HG03354 (cell line): ENCODE data around the gene ELMO1.

ENCODE experiments used
- ATAC-seq: cut with Tn5 transposase; IDR thresholded peaks from one replicate; pipeline ENCODE4 v1.9.1; 2021; ENCODE audit warnings: mild to moderate bottlenecking; ENCODE audit not compliant: unreplicated experiment, poor library complexity, severe bottlenecking

The ELMO1 gene

DNA sequence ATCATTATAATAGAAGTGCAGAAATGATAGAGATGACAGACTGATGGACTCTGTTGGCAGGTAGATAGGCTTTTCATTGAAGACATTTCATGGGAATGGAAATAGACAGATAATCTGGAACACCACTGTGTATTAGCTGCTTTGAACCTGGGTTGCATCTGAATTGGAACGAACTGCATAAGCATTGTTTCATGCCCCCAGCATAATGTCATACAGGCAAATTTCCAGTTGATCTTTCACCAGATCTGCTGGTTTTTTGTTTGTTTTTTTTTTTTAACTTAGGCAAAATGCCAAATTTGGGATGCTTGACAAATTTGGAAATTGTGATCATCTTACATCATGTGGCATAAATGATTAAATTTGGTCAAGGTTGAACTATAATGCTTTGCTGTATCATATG is 552.2 kb downstream of the ELMO1 start:
- no peak for ATAC-seq

DNA sequence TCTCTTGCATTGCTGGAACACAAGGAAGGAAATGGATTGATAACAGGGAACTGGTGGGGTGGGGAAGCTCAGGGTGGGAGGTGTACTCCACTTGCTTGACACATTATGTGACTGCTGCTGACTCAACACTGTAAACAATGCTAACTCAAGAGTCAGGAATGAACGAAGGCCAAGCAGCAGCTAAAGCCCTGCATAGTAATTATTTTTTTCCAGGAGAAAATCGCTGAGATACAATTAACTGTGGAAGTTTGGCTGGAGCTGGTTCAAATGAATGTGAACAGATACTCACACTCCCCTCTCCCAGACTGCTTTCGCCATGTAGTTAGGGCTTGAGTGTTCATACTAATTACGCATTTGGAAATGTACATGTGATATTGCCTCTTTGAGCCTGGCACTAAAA is 553.5 kb downstream of the ELMO1 start:
- no peak for ATAC-seq

DNA sequence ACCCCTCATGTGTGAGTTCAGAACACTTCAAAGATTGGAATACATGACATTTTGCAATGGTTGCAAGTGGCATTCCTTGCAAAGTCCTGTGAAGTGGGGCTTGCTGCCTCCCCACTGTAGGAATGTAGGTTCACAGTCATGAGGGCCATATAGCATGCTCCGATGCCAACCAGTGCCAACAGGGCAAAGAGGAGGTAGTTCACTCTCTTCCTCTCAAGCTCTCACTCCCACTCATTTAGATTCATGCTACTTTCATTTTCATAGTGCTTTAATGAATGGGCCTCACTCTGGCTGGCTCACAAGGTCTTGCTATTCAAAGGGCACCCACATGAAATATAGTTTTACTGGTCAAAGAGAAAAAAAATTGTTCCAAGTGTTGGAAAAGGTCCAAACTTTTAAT is 554.5 kb downstream of the ELMO1 start:
- no peak for ATAC-seq

DNA sequence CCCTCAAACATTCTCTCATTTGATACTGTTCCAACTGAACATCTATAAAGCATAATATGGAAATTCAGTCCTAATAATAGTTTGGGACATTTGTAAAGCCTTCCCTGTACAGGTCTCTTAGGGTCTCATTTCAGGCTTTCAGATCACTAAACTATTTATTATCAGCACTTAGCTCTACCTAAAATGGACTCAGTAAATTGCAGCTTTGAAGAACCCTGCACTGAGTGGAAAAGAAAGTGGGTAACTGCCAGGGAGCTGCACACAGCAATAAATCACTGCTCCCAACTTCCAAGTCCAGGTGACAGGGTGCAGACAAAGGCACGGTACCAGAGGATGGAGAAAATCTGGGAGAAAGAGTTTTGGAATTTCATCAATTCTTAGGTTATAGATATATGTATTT is 559.5 kb downstream of the ELMO1 start:
- ATAC-seq = no peak

DNA sequence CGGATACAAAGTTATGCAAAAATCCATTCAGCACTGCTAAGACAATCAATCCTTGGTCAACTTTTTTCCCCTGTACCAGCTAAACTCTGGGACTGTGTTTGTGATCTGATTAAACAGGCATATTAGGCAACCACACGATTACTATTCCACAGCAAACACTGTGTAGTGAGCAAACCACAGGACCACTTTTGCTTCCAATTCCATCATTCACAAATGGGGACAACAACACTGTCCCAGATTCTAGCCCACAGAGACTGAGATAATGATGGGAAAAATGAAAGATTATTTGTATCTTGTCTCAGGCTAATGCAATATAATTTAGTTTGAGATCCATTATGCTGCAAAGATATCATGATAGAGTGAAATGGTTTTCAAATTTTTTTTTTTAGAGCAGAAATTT is 560.7 kb downstream of the ELMO1 start:
- ATAC-seq = no peak

DNA sequence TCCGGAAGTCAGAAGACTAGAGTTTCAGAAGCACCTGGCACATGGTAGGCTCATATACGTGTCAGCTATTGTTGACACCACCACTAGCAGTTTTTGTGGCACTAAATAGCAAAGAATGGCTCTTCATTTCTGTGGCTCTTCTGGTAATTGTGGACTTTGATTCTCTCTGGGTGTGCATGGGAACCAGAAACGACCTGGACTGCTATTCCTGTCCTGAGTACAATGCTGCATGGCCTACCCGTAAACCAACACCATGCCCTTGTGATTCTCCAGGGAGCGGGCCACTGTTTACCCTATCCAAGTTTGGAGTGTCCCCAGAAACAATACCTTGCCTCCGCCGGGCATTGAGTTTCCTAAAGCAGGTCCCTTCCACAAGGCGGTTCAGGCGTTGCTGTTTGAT is 561.4 kb downstream of the ELMO1 start:
- no peak for ATAC-seq

DNA sequence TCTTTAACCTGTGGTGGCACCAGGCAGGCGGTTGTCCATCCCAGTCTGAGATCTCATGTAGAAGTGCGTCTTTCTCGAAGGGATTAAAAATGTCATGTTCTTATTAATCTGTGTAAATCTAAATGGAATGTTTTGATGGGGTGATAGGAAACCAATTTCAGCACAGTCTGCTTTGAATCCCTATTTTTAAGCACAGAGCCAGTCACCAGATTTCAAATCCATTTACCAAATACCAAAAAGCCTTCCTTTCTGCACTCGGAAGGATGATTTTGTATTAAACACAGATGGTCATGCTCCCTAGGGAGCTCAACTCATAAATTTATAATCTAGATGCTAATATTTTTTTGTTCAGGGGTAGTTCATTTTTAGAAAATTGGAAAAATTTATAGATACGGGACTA is 563.8 kb downstream of the ELMO1 start:
- ATAC-seq = no peak

DNA sequence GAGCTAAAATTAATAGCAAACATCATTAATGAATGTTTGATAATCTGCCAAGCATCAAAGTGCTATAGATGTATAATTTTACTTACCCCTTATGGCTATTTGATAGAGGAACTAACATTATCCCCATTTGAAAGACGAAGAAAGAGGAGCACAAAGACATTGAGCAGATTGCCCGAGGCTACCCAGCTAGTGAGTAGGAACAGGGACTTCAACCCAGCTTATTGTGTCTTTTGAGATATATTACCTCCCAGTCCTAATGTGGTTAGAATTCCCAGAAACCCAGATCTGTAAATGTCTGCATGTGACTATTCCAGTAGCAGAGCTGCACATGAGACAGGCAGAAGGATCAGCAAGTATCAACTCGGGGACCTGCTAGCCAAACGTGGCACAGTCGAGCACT is 564.3 kb downstream of the ELMO1 start:
- ATAC-seq = no peak

DNA sequence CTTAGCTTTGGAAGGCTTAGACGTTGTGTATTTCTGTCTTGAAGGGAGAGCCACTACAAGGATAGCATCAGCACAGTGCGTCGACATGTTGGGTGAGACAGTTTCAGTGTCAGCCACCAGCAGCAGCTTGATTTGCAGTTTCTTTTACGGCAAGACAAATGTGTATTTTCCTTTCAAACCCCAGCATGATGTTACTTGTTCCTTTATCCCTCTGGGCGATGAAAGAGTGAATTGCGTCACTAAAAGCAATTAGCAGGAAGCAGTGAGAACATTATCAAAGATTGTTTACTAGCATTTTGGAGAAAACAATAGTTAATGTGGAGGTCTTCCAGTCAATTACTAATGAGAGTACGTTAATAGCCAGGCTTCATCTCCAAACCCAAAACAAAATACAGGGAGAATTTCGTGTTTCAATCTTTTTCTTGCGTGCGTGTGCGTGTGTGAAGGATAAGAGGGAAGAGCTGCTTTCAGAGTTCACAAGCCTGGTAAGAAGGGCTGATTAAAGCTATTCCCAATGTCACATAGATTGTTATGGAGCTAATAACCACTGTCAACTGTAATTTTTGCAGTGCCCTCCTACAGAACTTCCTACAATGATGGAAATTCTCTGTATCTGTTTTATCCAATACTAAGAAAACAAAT is 567.3 kb downstream of the ELMO1 start:
- ATAC-seq = no peak

DNA sequence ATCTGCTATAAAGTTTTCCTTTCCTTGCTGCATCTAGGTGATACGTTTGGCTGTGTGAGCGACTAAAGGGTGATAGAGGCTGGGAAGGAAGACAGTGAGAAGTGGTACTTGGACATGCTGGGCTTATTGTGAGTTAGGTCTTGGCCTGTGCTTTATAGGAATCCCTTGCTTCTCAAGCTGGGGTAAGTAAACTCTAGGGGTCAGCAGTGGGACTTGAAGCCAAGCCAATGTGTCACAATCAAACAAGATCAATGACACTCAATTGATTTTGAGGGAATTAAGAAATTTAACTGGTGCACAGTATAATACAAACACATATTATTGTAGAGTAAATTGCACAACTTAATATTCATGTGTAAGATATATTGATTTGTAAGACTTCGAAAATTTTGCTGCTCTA is 568.6 kb downstream of the ELMO1 start:
- no peak for ATAC-seq

DNA sequence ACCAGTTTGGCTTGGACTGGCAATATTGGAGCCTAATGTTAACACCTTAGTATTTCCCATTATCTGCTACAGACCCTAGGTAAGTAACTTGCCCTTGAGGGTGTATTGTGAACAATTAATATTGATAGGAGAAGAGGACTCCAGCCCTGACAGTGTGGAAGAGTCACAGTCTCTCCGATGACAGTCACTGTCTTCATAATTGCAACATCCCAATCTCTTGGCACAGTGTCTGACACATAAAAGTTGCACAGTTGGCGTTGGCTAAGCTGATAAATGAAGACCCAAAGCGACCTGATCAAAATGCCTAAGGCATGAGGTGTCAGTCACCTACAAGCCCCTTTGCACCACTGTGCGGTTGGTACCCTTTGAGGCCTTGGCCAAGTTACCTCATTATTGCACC is 569.6 kb downstream of the ELMO1 start:
- no peak for ATAC-seq

DNA sequence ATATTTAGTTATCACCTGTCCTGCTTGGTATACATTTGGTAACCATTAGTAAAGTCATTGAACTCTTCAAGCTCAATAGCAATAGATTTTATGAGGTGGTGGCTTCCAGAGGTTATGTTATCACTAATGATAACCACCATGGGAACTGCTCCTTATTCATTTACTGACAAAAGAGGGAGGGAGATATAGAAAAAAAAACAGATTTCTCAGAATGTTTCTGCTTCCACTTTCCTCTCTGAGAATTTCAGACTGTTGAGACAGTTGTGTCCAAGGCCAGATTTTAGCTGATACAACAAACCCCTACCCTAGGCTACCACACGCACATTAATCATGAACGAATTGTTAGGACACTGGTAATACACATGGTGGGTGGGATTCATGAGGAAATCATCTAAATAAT is 570.4 kb downstream of the ELMO1 start:
- no peak for ATAC-seq

DNA sequence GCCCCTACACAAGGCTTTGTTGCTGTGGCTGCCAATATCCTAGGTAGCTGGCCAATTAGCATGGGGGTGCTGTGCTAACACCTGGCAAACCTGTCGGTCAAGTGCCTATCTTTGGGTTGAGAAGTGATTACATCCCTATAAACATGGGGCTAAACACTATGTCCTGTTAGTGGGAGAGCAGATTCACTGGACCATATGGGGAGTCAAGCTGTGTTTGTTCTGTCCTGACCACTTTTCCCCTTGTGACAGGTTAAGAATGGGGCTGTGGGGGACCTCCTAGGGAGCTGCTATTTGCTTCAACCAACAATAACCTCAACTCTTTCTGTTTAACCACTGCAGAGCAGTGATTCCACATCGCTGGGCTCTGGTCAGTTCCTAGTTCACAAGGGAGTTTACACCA is 572.9 kb downstream of the ELMO1 start:
- no peak for ATAC-seq

DNA sequence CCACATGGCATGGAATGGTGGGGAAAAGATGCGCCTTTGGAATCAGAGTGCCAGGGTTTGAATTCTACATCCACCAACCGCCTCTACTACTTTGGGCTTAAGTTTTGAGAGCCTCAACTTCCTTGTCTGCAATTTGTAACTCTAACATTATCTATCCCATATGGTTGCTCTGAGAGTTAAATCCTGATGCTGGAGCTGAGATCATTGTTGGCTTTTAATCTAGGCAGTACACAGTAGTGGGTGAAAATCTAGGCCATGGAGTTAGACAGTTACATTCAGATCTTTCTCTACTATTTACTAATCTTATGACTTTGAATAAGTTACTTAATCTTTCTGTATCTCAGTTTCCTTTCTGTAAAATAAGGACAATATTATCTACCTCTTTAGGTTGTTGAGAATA is 574.6 kb downstream of the ELMO1 start:
- no peak for ATAC-seq

DNA sequence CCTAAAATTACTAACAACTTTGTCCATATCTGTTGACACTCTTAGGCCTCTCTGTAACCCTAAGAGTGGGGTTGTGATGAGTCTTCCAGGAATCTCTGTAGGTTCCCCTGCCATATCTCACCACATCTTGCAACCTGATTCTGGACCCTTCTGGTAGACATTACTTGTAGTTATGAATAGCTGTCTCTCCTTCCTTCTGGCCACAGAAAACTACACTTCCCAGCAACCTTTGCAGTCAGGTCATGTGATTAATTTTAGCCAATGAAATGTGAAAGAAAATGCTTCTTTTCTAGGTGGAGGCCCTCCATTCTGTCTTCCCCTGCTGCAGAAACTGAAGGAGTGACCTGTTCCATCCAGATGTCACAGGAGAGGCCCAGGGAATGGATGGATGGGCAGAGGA is 576.8 kb downstream of the ELMO1 start:
- no peak for ATAC-seq

DNA sequence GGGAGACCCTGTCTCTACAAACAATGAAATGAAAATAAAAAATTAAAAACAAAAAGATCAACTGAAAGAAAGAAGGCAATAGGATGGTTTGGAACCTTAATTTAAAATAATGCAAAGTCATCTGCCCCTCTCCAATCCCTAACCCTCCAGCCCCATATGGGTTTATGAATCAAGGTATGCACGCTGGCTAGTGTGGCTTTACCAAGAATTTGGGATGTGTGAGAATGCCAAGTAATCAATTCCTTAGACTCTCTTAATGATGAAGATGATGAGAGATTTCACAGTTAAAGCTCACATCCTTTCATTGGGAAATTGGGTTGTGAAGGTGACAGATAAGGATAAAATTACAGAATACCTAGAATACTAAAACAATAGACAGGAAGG is 577.3 kb downstream of the ELMO1 start:
- ATAC-seq = no peak

DNA sequence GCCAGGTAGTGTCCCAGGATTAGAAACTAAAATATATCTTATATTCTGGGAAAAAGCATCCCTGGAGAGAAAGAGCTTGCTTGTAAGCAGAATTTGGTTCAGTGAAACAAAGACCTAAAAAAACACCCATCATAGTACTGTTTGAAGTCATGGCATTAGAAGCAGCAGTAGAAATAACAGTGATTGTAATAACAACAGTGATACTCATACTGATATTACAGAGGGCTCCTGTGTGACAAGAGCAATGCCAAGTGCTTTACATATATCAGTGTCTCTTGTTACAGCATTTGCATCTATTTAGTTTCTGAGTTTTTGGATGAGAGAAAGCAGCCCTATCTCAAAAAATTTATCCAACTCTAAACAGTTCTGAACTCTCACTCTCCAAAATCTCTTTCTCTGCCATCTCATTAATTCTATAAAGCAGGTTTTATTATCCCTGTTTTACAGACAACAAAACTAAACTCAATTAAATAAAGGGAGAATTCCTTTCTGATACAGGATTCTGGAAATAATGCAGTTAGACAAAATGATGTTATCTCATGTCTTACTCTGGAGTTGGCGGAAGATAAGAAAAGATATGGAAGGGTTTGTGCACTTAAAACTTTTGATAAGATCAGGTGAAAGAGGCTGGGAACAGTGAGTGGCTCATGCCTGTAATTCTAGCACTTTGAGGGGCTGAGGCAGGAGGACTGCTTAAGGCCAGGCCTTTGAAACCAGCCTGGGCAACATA is 577.9 kb downstream of the ELMO1 start:
- ATAC-seq = no peak

DNA sequence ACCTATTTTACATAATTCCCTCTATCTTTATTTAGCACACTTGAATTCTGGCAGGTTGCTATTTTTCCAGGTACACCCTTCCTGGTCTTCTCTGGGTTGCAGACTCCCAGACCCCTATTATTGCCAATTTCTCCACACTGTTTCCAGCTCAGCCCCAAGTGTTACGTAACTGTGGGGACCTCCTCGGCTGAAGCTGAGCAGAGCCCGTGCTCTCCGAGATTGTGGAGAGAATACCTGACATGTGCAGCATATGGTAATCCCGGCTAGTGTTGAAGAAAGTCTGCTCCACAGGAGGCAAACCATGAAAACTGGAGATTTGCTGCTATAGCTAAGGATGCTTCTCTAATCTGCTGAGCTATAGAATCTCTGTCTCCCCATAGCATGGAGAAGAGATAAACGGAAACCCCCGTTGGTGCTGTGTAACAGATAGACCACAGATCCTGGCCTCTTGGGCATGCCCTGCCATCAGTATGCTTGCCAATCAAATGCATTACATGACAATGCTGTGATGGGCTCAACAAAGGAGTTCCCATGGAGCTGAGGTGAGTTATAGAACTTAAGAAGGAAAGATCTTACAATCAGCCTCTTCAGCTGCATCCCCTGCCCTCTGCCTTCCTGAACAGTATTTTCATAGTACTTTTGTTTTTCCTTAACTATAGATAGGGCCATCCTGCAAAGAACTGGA is 579.8 kb downstream of the ELMO1 start:
- no peak for ATAC-seq

DNA sequence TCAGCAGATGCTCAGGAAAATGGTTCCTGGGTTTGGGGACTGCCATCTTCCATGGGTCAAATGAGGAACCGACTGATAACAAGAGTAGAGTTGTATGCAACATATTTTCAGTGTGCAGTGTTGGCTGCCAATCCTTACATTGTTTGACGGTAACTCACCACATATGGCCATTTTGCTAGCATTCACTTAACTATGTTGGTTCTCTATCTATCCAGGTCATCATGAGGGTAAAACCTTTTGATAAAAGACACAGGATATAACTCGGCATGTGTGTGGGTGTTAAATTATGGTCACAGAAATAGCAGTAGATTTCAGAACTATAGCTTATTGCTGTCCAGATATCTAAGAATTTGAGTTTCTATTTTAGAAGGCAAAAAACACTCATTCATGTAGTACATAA is 583.6 kb downstream of the ELMO1 start:
- ATAC-seq = no peak

DNA sequence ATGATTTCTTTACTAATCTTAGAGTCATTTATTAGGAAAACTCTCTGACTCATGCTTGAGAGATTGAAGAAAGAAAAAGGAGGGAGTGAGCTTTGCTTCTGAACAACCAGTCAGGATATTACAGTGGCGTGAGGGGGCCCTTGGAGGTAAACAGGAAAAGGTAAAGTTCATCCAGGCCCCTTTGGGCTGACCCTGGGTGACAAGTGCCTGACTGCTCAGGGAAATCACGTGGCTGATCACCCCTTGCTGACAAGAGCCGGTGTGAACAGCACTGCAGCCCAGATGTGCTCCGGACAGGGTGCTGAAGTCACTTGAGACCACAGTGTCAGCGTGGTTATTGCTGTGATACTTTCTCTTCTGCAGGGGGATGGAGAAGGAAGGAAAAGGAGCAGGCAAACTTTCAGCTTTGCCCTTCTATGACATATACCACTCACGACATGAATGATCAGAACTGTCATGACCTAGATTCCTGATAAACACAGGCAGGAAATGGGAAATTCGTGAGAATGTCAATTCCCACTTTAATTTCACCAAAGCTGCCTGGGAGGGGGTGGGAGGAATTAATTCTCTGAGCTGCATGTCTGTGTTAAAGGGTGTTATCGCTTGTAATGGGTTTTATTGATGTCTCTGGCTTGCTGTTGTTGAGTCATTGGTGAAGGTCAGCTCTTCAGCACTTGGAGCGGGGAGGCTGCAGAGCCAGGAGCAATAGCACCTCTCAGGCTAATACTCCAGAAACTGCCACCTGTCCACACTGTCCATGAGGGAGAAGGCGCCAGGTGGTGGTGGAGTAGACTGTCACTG is 584.6 kb downstream of the ELMO1 start:
- ATAC-seq = no peak
